ENCODE measurements around the gene ZDHHC17. TPM values are rescaled to one million over a fixed set of nuclear protein-coding genes. Genes with fewer than 3 reads are reported as not detected.

The ZDHHC17 gene
- total and polyA plus RNA-seq, 2 of the 13 experiments (the other 11 are each of a cell fraction or from before 2014, with no cell fraction given): 36.7 to 38.5 TPM

GRCh38 chr12:76738824-76739579 lies 24.9 kb upstream of the ZDHHC17 start (continued):
- TF ChIP-seq YY1 (IDR thresholded peaks at IDR 0.05; ENCODE audit: insufficient read depth, insufficient replicate concordance, low read depth, low read length) (peak; percentile 51), ZNF644 (CRISPR knock-in tag; IDR thresholded peaks at IDR 0.05; ENCODE audit: low read depth) (0 out of 2 replicates have a peak, but pooled peaks have one; percentile 25), HOXD1 (CRISPR knock-in tag; IDR thresholded peaks at IDR 0.05) (no peak), ZSCAN21 (CRISPR knock-in tag; IDR thresholded peaks at IDR 0.05; ENCODE audit: borderline replicate concordance) (0 out of 2 replicates have a peak, but pooled peaks have one; percentile 31), U2AF1 (optimal IDR thresholded peaks at IDR 0.05; ENCODE audit: low read depth, low read length) (no peak), STAG1 (CRISPR knock-in tag; IDR thresholded peaks at IDR 0.05) (no peak), MAFK (conservative IDR thresholded peaks at IDR 0.05 in 1 of 2, IDR thresholded peaks at IDR 0.05 in 1 of 2; ENCODE audit: low read length in 2 of 2) (0 out of 4 replicates have a peak, but pooled peaks have one; percentile 2 to 16), GRHL1 (CRISPR knock-in tag; conservative IDR thresholded peaks at IDR 0.05) (no peak), HMG20B (CRISPR knock-in tag; conservative IDR thresholded peaks at IDR 0.05) (no peak), ZFP36 (IDR thresholded peaks at IDR 0.05; ENCODE audit: borderline replicate concordance, low read depth, low read length, partially characterized antibody) (no peak), TERF1 (CRISPR knock-in tag; IDR thresholded peaks at IDR 0.05) (no peak), TRIM22 (IDR thresholded peaks at IDR 0.05) (no peak), ZFP91 (CRISPR knock-in tag; IDR thresholded peaks at IDR 0.05; ENCODE audit: borderline replicate concordance) (0 out of 2 replicates have a peak, but pooled peaks have one; percentile 18), NFIC (IDR thresholded peaks at IDR 0.05; ENCODE audit: low read length) (no peak), TFE3 (CRISPR knock-in tag; IDR thresholded peaks at IDR 0.05) (no peak), RFX3 (CRISPR knock-in tag; IDR thresholded peaks at IDR 0.05) (no peak), ZKSCAN1 (IDR thresholded peaks at IDR 0.05; ENCODE audit: low read length) (no peak), ZNF441 (CRISPR knock-in tag; IDR thresholded peaks at IDR 0.05; ENCODE audit: borderline replicate concordance) (no peak)

All from HepG2 (cell line).